WTC11 (cell line): ENCODE measurements around the gene GRM7. TPM values are rescaled to one million over a fixed set of nuclear protein-coding genes. Genes with fewer than 3 reads are reported as not detected.

Experiments
- ATAC-seq: fragments of 200-7000 bp; cut with Tn5 transposase; 2 replicates; pipeline ENCODE4 v1.10.0; 2021; ENCODE audit warnings: mild to moderate bottlenecking, moderate library complexity
- CTCF ChIA-PET: fragments of 300-600 bp; sonication (Branson Sonifier 250); formaldehyde crosslinking; loops from one replicate; lab custom pipeline; 2021; ENCODE audit warnings: antibody characterized with exemption; lab: Charles Lee
- POLR2A ChIA-PET: fragments of 350-600 bp; sonication (Branson Sonifier 250); formaldehyde crosslinking; loops from one replicate; lab custom pipeline; 2021; ENCODE audit warnings: antibody characterized with exemption; lab: Charles Lee
- DNase-seq: peaks from one replicate; pipeline ENCODE4 v3.0.0; 2021; ENCODE audit warnings: low spot score
- H3K27ac Mint-ChIP-seq: 2 replicates; pipeline ENCODE4 v1.8.0; 2021; ENCODE audit warnings: mixed read lengths
- H3K27me3 Mint-ChIP-seq: 2 replicates; pipeline ENCODE4 v1.8.0; 2021; ENCODE audit warnings: low read depth, mild to moderate bottlenecking, moderate library complexity, mixed read lengths
- H3K36me3 Mint-ChIP-seq: 2 replicates; pipeline ENCODE4 v1.8.0; 2021; ENCODE audit warnings: mixed read lengths
- H3K4me1 Mint-ChIP-seq: 2 replicates; pipeline ENCODE4 v1.8.0; 2022; ENCODE audit warnings: mixed read lengths
- H3K4me3 Mint-ChIP-seq: 2 replicates; pipeline ENCODE4 v1.8.0; 2021; ENCODE audit warnings: mild to moderate bottlenecking, moderate library complexity, mixed read lengths
- H3K9me3 Mint-ChIP-seq: 2 replicates; pipeline ENCODE4 v1.8.0; 2021; ENCODE audit warnings: mixed read lengths
- EMX1 ChIP-seq: fragments of 250-450 bp; sonication (Bioruptor Pico); IDR thresholded peaks from 2 replicates; pipeline ENCODE4 v1.8.0; 2021; ENCODE audit warnings: mild to moderate bottlenecking
- ESRRA ChIP-seq: sonication (generic); formaldehyde crosslinking; IDR thresholded peaks from 2 replicates; pipeline ENCODE4 v1.8.1; 2022; ENCODE audit warnings: mild to moderate bottlenecking, missing genetic modification reagents, borderline replicate concordance
- FOXK1 ChIP-seq: sonication (generic); formaldehyde crosslinking; IDR thresholded peaks from 2 replicates; pipeline ENCODE4 v1.8.0; 2022; ENCODE audit warnings: mild to moderate bottlenecking, moderate library complexity, missing genetic modification reagents
- FOXP1 ChIP-seq: sonication (generic); formaldehyde crosslinking; IDR thresholded peaks from 2 replicates; pipeline ENCODE4 v1.8.0; 2022; ENCODE audit warnings: missing genetic modification reagents, mild to moderate bottlenecking, moderate library complexity, borderline replicate concordance
- IRF2 ChIP-seq: sonication (generic); formaldehyde crosslinking; IDR thresholded peaks from 2 replicates; pipeline ENCODE4 v1.8.0; 2022; ENCODE audit warnings: low read depth, missing genetic modification reagents, borderline replicate concordance
- NFATC4 ChIP-seq: fragments of 250-450 bp; sonication (Bioruptor Pico); IDR thresholded peaks from 2 replicates; pipeline ENCODE4 v1.9.0; 2021; ENCODE audit warnings: mild to moderate bottlenecking
- OVOL2 ChIP-seq: fragments of 250-450 bp; sonication (Bioruptor Pico); IDR thresholded peaks from 2 replicates; pipeline ENCODE4 v1.9.0; 2021; ENCODE audit warnings: mild to moderate bottlenecking, borderline replicate concordance
- SMAD3 ChIP-seq: sonication (generic); formaldehyde crosslinking; IDR thresholded peaks from 2 replicates; pipeline ENCODE4 v1.8.0; 2022; ENCODE audit warnings: missing genetic modification reagents, mild to moderate bottlenecking, borderline replicate concordance
- ZNF219 ChIP-seq: sonication (generic); formaldehyde crosslinking; IDR thresholded peaks from 2 replicates; pipeline ENCODE4 v1.8.0; 2023; ENCODE audit warnings: missing genetic modification reagents, mild to moderate bottlenecking, borderline replicate concordance
- ZNF416 ChIP-seq: fragments of 250-450 bp; sonication (Bioruptor Pico); IDR thresholded peaks from 2 replicates; pipeline ENCODE4 v1.9.0; 2021; ENCODE audit warnings: mild to moderate bottlenecking, inconsistent platforms
- ZNF671 ChIP-seq: fragments of 250-450 bp; sonication (Bioruptor Pico); IDR thresholded peaks from 2 replicates; pipeline ENCODE4 v1.8.0; 2021; ENCODE audit warnings: mild to moderate bottlenecking
- total RNA-seq: library from RNA; stranded (reverse); gene quantifications from 3 replicates; pipeline ENCODE4 v1.2.3, GENCODE V29; 2021
- TF ChIP-seq, protein P1 (sequence below): sonication (generic); formaldehyde crosslinking; IDR thresholded peaks from 2 replicates; pipeline ENCODE4 v1.8.1; 2022; ENCODE audit warnings: mild to moderate bottlenecking, moderate library complexity, missing genetic modification reagents
- TF ChIP-seq, protein P2 (sequence below): sonication (generic); formaldehyde crosslinking; IDR thresholded peaks from 2 replicates; pipeline ENCODE4 v1.8.0; 2022; ENCODE audit warnings: mild to moderate bottlenecking, missing genetic modification reagents
- TF ChIP-seq, protein P3 (sequence below): fragments of 250-450 bp; sonication (Bioruptor Pico); IDR thresholded peaks from 2 replicates; pipeline ENCODE4 v1.8.0; 2021; ENCODE audit warnings: mild to moderate bottlenecking
- TF ChIP-seq, protein P4 (sequence below): sonication (generic); formaldehyde crosslinking; conservative IDR thresholded peaks from 2 replicates; pipeline ENCODE4 v1.8.1; 2022; ENCODE audit warnings: mild to moderate bottlenecking, missing genetic modification reagents
- TF ChIP-seq, protein P5 (sequence below): fragments of 250-450 bp; sonication (Bioruptor Pico); IDR thresholded peaks from 2 replicates; pipeline ENCODE4 v1.9.0; 2021; ENCODE audit warnings: moderate library complexity, mild to moderate bottlenecking, inconsistent platforms, borderline replicate concordance
- TF ChIP-seq, protein P6 (sequence below): fragments of 250-450 bp; sonication (Bioruptor Pico); IDR thresholded peaks from 2 replicates; pipeline ENCODE4 v1.9.0; 2021; ENCODE audit warnings: mild to moderate bottlenecking
- TF ChIP-seq, protein P7 (sequence below): sonication (generic); formaldehyde crosslinking; IDR thresholded peaks from 2 replicates; pipeline ENCODE4 v1.8.1; 2023; ENCODE audit warnings: mild to moderate bottlenecking, missing genetic modification reagents, moderate library complexity
- TF ChIP-seq, protein P8 (sequence below): sonication (generic); formaldehyde crosslinking; IDR thresholded peaks from 2 replicates; pipeline ENCODE4 v1.8.0; 2023; ENCODE audit warnings: missing genetic modification reagents, mild to moderate bottlenecking, borderline replicate concordance
- TF ChIP-seq, protein P9 (sequence below): sonication (generic); formaldehyde crosslinking; IDR thresholded peaks from 2 replicates; pipeline ENCODE4 v1.8.0; 2023; ENCODE audit warnings: mild to moderate bottlenecking, missing genetic modification reagents

Gene GRM7
- total RNA-seq, 1 experiment from 2014 or later, result 0.42 TPM

DNA sequence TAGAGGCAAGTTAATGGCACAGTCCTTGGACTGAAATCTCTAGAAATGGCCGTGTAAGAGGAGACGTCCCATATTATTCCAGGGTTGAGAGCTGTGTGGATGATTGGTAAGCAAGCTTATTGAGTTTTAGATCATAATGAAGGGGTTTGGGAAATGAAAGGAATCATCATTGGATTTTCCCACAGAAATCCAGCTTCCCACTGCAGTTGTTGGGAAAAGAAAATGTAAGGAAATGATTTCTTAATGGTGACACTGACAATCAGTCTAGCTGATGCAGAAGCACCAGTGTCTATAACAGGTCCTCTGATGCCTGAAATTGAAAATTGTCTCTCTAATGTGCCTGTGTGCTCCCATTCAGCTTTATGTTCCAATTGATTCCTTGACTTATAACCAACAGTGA is 728.6 kb downstream of the GRM7 start (continued):
- TF ChIP-seq IRF2 (CRISPR knock-in tag), result no peak
- TF ChIP-seq, protein P1, sequence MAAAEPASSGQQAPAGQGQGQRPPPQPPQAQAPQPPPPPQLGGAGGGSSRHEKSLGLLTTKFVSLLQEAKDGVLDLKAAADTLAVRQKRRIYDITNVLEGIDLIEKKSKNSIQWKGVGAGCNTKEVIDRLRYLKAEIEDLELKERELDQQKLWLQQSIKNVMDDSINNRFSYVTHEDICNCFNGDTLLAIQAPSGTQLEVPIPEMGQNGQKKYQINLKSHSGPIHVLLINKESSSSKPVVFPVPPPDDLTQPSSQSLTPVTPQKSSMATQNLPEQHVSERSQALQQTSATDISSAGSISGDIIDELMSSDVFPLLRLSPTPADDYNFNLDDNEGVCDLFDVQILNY (CRISPR knock-in tag), result no peak
- TF ChIP-seq, protein P2, sequence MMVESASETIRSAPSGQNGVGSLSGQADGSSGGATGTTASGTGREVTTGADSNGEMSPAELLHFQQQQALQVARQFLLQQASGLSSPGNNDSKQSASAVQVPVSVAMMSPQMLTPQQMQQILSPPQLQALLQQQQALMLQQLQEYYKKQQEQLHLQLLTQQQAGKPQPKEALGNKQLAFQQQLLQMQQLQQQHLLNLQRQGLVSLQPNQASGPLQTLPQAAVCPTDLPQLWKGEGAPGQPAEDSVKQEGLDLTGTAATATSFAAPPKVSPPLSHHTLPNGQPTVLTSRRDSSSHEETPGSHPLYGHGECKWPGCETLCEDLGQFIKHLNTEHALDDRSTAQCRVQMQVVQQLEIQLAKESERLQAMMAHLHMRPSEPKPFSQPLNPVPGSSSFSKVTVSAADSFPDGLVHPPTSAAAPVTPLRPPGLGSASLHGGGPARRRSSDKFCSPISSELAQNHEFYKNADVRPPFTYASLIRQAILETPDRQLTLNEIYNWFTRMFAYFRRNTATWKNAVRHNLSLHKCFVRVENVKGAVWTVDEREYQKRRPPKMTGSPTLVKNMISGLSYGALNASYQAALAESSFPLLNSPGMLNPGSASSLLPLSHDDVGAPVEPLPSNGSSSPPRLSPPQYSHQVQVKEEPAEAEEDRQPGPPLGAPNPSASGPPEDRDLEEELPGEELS, result no peak

DNA sequence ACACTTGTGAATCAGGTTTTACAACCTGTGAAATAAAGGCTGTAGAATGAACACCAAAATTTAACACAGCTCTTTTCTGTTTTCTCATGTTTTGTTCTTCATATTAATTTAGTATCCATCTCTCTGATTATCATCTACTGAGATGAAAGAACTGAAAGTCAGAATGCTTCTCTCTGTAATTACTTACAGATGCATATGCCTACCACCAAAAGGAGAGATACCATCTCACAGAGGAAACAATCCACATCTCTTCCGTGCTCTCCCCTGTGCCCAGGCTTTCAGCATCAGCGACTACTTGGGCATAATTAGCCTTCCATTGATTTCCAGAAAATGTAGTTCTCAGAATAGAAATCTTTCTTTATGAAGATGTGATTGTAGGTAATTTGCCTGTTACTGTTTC is 741.4 kb downstream of the GRM7 start:
- Mint-ChIP-seq H3K27ac (no peak overlapping the region), H3K36me3 (no peaks in the 10 kb centered on the region), H3K9me3 (no peaks in the 10 kb centered on the region), H3K27me3 (no peaks in the 10 kb centered on the region), H3K4me1 (peaks cover 14% of the 10 kb centered on the region), H3K4me3 (no peak overlapping the region)
- POLR2A ChIA-PET, result no interaction called here
- no peak for ATAC-seq
- no peak for DNase-seq
- CTCF ChIA-PET, result no interaction called here
- TF ChIP-seq, protein P3, sequence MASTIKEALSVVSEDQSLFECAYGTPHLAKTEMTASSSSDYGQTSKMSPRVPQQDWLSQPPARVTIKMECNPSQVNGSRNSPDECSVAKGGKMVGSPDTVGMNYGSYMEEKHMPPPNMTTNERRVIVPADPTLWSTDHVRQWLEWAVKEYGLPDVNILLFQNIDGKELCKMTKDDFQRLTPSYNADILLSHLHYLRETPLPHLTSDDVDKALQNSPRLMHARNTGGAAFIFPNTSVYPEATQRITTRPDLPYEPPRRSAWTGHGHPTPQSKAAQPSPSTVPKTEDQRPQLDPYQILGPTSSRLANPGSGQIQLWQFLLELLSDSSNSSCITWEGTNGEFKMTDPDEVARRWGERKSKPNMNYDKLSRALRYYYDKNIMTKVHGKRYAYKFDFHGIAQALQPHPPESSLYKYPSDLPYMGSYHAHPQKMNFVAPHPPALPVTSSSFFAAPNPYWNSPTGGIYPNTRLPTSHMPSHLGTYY, result no peak
- TF ChIP-seq, protein P4, sequence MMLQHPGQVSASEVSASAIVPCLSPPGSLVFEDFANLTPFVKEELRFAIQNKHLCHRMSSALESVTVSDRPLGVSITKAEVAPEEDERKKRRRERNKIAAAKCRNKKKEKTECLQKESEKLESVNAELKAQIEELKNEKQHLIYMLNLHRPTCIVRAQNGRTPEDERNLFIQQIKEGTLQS (CRISPR knock-in tag), result no peak
- TF ChIP-seq OVOL2 (CRISPR knock-in tag) (no peak), ZNF671 (CRISPR knock-in tag) (no peak), SMAD3 (CRISPR knock-in tag) (no peak), ZNF219 (CRISPR knock-in tag) (no peak), FOXK1 (no peak), ESRRA (CRISPR knock-in tag) (no peak), FOXP1 (CRISPR knock-in tag) (no peak), ZNF416 (CRISPR knock-in tag) (no peak), NFATC4 (no peak), EMX1 (no peak)
- TF ChIP-seq, protein P5, sequence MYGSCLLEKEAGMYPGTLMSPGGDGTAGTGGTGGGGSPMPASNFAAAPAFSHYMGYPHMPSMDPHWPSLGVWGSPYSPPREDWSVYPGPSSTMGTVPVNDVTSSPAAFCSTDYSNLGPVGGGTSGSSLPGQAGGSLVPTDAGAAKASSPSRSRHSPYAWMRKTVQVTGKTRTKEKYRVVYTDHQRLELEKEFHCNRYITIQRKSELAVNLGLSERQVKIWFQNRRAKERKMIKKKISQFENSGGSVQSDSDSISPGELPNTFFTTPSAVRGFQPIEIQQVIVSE (CRISPR knock-in tag), result no peak
- TF ChIP-seq, protein P6, sequence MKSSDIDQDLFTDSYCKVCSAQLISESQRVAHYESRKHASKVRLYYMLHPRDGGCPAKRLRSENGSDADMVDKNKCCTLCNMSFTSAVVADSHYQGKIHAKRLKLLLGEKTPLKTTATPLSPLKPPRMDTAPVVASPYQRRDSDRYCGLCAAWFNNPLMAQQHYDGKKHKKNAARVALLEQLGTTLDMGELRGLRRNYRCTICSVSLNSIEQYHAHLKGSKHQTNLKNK (CRISPR knock-in tag), result no peak
- TF ChIP-seq, protein P7, sequence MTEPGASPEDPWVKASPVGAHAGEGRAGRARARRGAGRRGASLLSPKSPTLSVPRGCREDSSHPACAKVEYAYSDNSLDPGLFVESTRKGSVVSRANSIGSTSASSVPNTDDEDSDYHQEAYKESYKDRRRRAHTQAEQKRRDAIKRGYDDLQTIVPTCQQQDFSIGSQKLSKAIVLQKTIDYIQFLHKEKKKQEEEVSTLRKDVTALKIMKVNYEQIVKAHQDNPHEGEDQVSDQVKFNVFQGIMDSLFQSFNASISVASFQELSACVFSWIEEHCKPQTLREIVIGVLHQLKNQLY (CRISPR knock-in tag), result no peak
- TF ChIP-seq, protein P8, sequence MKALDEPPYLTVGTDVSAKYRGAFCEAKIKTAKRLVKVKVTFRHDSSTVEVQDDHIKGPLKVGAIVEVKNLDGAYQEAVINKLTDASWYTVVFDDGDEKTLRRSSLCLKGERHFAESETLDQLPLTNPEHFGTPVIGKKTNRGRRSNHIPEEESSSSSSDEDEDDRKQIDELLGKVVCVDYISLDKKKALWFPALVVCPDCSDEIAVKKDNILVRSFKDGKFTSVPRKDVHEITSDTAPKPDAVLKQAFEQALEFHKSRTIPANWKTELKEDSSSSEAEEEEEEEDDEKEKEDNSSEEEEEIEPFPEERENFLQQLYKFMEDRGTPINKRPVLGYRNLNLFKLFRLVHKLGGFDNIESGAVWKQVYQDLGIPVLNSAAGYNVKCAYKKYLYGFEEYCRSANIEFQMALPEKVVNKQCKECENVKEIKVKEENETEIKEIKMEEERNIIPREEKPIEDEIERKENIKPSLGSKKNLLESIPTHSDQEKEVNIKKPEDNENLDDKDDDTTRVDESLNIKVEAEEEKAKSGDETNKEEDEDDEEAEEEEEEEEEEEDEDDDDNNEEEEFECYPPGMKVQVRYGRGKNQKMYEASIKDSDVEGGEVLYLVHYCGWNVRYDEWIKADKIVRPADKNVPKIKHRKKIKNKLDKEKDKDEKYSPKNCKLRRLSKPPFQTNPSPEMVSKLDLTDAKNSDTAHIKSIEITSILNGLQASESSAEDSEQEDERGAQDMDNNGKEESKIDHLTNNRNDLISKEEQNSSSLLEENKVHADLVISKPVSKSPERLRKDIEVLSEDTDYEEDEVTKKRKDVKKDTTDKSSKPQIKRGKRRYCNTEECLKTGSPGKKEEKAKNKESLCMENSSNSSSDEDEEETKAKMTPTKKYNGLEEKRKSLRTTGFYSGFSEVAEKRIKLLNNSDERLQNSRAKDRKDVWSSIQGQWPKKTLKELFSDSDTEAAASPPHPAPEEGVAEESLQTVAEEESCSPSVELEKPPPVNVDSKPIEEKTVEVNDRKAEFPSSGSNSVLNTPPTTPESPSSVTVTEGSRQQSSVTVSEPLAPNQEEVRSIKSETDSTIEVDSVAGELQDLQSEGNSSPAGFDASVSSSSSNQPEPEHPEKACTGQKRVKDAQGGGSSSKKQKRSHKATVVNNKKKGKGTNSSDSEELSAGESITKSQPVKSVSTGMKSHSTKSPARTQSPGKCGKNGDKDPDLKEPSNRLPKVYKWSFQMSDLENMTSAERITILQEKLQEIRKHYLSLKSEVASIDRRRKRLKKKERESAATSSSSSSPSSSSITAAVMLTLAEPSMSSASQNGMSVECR (CRISPR knock-in tag), result no peak
- TF ChIP-seq, protein P9, sequence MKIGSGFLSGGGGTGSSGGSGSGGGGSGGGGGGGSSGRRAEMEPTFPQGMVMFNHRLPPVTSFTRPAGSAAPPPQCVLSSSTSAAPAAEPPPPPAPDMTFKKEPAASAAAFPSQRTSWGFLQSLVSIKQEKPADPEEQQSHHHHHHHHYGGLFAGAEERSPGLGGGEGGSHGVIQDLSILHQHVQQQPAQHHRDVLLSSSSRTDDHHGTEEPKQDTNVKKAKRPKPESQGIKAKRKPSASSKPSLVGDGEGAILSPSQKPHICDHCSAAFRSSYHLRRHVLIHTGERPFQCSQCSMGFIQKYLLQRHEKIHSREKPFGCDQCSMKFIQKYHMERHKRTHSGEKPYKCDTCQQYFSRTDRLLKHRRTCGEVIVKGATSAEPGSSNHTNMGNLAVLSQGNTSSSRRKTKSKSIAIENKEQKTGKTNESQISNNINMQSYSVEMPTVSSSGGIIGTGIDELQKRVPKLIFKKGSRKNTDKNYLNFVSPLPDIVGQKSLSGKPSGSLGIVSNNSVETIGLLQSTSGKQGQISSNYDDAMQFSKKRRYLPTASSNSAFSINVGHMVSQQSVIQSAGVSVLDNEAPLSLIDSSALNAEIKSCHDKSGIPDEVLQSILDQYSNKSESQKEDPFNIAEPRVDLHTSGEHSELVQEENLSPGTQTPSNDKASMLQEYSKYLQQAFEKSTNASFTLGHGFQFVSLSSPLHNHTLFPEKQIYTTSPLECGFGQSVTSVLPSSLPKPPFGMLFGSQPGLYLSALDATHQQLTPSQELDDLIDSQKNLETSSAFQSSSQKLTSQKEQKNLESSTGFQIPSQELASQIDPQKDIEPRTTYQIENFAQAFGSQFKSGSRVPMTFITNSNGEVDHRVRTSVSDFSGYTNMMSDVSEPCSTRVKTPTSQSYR, result no peak
